ENCODE results near the gene IDE. TPM values are rescaled to one million over a fixed set of nuclear protein-coding genes. Genes with fewer than 3 reads are reported as not detected.
"Not testable (repeated sequence)": the region's sequence is repeated elsewhere in the genome, so short reads cannot be mapped to it uniquely, and the experiment has no call there.

The IDE gene
- total RNA-seq, 1 donor from 2014 or later, result 35.4 TPM

DNA sequence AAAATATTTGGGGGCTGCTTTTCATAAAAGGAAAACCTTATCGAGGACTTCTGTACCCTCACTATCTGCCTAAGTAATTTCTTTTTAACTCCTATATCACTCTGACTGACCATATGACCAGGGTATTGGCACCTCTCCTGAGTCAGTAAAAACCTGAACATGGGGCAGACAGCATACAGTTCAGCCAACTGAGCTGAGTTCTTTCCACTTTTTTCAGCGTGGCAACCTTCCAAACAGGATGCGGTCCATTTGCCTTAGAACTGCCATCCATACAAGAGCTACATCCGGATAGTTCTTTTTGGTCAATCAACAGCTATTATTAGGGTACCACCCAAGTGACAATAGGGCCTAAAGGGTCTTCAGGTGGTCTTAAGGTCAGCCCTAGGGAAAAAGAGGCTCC, 160.4 kb downstream of the IDE start:
- peak; percentile 54 for DNase-seq

DNA sequence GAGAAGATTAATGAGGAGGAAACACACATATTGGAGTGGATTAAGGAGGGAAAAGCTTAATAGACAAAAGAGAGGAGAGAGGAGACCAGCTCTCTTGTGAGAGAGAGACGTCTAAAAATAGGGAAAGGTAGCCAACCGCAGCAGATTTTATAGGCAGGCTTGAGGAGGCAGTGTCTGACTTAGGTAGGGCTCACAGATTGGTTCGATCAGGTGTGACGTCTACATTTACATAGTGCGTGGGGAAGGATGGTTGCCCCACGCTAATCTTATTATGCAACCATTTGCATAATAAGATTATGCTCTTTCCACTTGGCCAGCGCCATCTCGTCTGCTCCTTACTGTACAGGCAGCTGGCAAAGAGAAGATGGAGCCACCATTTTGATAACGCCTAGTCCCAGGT, 160.9 kb downstream of the IDE start:
- no peak for DNase-seq

DNA sequence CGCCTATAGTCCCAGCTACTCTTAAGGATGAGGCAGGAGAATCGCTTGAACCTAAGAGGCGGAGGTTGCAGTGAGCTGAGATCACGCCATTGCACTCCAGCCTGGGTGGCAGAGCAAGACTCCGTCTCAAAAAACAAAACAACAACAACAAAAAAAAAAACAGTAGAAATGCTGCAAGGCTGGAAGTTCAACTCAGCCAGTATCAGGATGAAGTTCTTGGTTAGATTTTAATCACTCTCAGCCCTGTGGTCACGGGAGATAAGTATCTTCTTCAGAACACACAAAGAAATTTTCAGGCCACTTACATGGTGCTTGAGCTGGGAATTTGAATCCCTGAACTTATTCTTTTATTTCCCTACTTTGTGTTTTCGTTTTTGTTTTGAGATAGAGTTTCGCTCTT, 162.5 kb downstream of the IDE start:
- no peak for DNase-seq

DNA sequence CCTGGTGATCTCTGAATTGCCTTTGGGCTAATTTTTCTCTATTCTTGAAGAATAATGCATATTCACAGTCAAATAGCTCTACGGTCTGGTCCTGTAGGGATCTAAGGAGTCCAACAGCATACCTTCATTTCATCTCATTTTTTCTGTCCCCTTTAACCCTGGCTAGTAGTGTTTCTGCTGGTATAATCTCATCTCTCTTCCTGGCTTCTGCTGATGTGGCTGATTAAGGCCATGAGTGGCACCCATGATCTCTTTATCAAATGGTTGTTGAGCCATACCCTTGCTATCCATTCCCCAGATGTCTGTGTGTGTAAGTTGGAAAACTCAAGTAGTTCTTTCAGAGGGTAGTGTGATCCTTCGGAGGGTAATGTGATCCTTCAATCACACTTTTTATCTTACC, 163.4 kb downstream of the IDE start:
- DNase-seq, result no peak

DNA sequence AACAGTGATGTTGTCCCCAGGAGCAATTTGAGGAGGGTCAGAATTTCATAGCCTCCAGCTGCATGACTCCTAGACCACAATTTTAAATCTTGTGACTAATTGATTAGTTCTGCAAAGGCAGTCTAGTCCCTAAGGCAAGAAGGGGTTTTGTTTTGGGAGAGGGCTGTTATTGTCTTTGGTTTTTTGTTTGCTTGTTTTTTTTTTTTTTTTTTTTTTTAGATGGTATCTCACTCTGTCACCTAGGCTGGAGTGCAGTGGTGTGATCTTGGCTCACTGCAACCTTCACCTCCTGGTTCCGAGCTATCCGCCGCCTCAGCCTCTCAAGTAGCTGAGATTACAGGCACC, 165.9 kb downstream of the IDE start:
- DNase-seq, result no peak

DNA sequence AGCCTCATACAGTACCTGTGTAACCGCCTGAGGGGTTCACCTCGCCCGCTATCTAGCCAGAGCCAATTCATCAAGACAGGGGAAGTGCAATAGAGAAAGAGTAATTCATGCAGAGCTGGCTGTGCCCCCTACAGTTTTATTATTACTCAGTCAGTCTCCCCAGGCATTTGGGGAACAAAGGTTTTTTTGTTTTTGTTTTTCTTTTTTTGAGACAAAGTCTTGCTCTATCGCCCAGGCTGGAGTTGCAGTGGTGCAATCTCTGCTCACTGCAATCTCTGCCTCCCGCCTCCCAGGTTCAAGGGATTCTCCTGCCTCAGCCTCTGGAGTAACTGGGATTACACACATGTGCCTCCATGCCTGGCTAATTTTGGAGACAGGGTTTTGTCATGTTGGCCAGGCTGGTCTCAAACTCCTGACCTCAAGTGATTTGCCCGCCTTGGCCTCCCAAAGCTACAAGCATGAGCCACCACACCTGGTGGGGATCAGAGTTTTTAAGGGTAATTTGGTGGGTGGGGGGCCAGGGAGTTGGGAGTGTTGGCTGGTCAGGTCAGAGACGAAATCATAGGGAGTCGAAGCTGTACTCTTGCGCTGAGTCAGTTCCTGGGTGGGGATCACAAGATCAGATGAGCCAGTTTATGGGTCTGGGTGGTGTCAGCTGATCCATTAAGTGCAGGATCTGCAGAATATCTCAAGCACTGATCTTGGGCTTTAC, 166.4 kb downstream of the IDE start:
- DNase-seq, result no peak

DNA sequence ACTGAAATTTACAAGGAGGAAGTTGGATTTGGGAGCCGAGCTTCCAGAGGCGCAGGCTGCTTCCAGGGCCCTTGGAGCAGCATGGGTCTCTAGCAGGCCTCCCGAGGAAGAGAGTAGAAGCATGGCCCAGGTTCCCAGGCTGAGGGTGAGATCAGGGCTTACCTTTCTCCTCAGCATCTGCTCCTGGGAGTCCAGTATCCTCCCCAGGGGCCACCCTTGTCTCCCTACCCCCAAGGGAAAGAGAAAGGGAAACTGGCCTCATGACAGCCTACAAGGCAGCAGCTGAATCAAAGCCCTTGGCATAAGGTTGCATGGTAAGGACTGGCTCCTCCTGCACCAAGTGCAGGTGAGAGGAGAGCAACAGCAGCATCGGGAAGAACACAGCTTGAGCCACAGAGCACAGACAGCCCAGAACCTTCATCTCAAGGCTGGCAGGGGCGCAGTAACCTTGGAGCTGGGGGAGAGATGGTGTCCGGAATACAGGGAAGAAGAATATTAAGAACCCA, 168.4 kb downstream of the IDE start:
- no peak for DNase-seq

DNA sequence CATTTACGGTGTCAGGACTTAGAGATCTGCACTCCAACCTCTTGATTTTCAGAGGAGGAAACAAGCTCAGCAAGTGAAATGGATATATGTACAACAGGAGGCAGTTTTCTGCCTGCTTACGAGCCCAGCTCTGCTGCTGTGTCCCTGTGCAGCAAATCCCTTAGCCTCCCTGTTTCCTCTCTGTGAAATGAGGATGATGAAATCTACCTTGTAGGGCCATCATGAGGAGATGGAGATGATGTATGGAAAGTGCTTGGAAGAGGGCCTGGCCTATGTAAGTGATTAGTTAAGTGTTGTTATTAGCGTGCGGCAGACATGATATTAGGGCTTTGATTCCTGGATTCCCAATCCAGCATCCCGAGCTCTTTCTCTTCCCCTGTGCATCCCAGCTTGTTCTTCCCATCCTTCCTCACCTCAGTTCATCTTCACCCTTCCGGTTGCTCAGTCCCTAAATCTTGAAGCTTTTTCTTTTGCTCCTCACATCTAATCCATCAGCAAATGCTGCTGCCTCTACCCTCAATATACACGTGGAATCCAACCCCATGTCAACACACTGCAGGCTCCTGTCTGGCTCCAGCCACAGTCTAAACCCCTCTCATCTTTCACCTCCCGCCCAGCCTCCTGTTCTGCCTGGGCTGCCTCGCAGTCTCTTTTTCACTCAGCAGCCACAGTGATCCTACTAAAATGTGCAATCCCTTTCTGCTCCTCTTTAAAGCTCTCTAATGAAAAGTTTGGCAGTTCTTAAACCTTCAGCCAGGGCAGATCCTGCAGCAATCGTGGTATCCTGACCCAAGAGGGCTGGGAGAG, 169.1 kb downstream of the IDE start:
- no peak for DNase-seq

DNA sequence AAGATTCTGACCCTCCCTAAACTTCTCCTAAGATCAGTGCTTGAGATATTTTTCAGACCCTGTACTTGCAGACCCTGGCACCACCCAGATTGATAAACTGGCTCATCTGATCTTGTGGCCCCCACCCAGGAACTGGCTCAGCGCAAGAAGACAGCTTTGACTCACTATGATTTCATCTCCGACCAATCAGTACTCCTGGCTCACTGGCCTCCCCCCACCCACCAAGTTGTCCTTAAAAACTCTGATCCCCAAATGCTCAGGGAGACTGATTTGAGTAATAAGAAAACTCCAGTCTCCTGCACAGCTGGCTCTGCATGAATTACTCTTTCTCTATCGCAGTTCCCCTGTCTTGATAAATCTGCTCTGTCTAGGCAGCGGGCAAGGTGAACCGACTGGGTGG, 171.7 kb downstream of the IDE start:
- not testable (repeated sequence) for DNase-seq

Other genes with a start within 250 kb of the IDE start
- gene KIF11, start 19.0 kb upstream of the IDE start, total RNA-seq, result 8.8 and 41.7 TPM in 2 replicates
- gene HHEX, start 115.9 kb upstream of the IDE start, total RNA-seq, result 56.7 and 66.9 TPM in 2 replicates